Endometrial microvascular endothelial cells (primary cell): ENCODE measurements around the gene CHST11. TPM values are rescaled to one million over a fixed set of nuclear protein-coding genes. Genes with fewer than 3 reads are reported as not detected.

ENCODE experiments used
- in situ Hi-C: cut with HindIII; loops from 2 replicates; pipeline ENCODE4 v1.10.0; 2017; ENCODE audit warnings: low sequenced_read_pairs, low pct_unique_long_range_greater_than_20kb; ENCODE audit errors: inconsistent ontology term
- total RNA-seq: library from RNA; depleted of rRNA; stranded (reverse); fragments of >200 nt; gene quantifications from one replicate; pipeline ENCODE4 v1.2.3, GENCODE V29; 2015; ENCODE audit errors: inconsistent ontology term

Gene CHST11
- total RNA-seq, 1 donor from 2014 or later = 4.2 TPM

DNA sequence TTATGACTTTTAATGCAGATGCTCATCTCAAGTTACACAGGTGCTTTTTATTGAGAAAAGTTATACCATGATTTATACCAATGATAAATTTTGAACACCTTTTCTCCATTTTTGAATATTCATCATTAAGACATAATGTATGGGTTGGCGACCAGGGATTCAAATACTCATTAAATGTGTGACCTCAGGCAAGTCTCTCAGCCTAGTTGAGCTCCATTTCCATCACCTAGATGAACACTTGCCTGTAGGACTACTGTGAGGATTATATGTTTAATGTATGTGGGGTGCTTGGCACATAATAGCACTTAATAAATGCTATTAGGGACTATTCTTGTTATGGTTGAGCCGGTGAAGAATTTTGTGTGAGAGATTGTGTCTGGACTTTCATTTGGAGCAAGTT lies 228.6 kb downstream of the CHST11 start:
- in situ Hi-C loops = no loop called here

DNA sequence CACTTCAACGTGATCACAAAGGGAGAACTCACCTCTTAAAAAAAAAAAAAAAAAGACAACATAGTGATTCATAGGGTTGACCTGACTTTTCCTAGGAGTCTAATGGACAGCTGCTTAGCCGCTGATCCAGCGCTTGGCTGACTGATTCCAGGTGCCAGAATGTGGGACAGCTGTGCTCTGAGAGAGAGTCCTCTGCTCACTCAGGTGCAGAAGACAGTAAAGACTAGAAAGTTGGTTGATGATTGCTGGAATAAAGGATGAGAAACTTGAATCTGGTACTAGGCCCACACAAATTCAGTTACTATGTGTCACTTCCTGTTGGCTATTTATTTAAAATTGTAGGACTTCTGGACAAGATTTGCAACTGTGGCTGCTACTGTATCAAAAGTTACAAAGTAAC lies 229.4 kb downstream of the CHST11 start:
- in situ Hi-C loops = no loop called here

DNA sequence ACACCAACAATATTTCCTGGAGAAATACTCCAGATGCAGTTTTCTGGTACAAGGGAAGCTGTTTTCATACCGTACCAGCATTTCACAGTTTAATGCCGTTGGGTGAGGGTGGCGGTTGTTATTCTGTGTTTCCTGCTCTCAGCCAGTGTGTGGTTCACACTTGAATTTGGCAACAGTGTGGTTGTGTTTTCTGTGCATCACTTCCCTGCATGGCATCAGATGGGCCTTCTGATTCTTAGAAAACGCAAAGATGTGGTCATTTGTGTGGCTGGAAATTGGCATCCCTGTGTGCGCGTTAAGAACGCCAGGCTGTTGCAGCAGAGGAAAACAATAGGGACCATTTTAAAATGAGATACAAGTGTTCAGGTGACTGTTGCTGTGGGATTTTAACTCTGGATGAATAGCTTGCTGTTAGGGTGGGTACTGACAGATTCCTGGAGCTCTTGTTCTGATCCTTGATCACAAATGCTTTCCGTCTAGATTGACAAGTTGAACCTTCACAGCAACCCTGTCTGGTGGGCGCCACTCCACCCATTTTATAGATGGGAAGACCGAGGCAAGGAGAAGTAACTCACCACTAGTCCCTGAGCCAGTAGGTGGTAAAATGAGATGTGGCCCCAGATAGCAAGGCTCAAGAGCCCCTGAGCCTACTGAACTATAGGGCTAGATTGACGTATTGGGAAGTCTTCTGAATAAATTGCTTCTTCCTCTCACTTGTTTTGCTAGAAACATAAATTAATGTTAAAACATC lies 231.2 kb downstream of the CHST11 start:
- in situ Hi-C loops = no loop called here

DNA sequence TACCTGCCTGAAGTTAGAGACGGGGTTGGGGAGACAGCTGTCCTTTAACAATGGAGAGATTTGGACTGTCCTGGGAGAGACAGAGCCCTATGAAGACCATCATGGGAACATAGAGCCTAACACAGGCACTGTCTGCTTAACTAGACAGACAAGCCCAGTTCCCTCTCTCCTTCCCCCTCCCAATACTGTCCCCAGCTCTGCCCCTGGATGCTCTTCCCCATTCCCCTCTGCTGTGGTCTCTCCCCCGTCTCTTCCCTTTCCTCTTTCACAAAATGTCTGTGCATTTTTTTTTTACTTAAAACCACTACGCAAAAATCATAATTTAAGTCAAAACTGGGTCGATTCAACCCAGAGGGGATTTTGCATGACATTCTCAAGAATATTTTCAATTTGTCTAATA lies 232.9 kb downstream of the CHST11 start:
- in situ Hi-C loops = no loop called here

DNA sequence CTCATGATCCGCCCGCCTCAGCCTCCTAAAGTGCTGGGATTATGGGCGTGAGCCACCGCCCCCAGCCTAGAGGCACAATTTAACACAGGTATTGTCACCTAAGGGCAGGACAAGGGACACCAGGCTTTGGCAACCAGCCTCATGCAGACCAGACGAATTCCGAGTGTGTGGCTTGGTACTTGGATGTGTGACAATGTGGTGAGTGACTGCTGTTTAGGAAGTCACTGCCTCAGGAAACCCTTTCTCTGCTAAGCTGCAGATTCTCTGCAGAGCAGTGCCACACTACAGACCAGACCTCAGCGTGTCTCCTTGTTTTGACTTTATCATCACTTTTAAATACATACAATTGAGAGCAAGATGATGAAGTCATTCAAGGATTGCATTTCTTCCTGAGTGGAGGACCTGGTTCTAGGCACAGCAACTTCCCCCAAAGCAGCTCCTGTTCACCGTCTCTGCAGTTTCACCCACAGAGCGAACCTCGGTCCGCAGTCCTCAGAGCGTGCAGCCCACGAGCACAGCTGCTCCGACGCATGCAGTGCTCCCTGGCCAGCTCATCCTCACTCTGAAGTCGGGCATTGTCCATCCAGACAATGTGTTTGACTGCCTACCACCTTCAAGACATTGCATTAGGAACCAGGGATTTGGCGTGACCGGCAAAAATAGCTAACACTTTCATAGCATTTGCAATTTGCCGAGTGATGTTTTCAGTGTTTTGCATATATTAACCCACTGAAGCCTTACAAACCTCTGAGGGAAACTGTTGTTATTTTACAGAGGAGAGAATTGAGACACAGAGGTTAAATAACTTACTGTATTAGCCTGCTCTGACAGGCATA lies 235.2 kb downstream of the CHST11 start:
- in situ Hi-C loops = no loop called here

DNA sequence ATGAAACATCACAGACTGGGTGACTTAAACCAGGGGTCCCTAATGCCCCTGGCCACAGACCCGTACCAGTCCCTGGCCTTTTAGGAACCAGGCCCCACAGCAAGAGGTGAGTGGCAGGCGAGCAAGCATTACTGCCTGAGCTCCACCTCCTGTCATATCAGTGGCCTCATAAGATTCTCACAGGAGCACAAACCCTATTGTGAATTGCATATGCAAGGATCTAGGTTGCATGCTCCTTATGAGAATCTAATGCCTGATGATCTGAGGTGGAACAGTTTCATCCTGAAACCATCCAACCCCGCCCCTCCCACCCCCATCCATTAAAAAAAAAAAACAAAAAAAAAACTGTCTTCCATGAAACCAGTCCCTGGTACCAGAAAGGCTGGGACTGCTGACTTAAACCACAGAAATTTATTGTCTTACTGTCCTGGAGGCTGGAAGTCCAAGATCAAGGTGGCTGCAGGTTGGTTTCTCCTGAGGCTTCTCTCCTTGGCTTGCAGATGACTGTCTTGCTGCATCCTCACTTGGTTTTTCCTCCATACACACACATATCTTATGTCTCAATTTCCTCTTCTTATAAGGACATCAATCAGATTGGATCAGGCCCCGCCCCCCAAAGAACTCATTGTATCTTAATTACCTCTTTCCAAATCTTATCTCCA lies 235.9 kb downstream of the CHST11 start:
- in situ Hi-C loops = no loop called here

DNA sequence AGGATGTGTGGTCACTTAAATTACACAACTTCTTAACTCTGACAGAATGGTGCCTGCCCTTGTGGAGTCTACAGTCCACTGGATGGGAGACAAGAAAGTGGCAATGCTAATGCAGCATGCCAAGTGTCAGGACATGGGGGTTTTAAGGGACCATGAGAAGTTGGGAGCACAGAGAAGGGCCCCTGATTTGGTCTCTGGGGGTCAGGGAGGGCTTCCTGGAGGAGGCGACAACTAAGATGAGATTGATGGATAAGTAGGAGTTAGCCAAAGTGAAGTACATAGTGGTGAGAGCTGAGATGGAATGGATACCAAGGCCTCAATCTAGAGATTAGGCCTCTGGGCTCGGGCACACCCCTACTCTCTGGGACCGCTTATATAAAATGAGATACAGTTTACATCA lies 236.7 kb downstream of the CHST11 start:
- in situ Hi-C loops = no loop called here

DNA sequence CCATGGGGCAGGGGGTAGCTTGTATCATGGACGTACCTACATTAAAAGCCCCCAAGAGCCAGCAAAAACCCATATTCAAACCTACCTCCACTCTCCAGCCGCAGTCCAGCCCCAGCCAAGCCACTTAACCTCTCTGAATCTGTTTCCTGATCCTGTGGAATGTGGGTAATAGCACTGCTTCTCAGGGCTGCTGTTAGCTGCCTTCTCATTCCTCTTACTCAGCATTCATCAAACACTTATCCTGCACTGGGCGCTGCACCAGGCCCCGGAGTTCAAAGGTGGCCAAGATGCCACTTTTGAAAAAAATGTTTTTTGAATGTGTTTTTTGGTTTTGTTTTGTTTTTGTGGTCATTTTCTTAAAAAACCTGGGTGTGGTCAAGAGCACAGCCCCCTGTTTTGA lies 237.4 kb downstream of the CHST11 start:
- in situ Hi-C loops = no loop called here

DNA sequence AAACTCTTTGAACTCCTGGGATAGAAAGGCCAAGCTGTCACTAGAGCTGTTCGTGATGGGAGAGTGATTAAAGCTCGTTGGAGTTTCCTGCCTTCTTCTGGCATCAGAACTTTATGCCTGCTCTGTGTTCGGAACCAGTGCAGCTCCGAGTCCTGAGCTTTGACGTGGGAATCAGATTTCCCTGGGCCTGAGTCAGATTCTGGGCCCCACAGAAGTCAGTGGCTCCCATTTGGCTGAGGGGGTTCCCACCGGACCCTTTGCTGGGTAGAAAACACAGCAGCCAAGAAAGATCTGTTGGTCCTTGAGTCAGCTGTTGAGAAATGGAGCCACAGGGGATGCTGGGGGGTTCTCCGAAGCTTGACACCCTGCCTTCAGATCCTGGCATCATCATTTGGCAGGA lies 238.0 kb downstream of the CHST11 start:
- in situ Hi-C loops = no loop called here

DNA sequence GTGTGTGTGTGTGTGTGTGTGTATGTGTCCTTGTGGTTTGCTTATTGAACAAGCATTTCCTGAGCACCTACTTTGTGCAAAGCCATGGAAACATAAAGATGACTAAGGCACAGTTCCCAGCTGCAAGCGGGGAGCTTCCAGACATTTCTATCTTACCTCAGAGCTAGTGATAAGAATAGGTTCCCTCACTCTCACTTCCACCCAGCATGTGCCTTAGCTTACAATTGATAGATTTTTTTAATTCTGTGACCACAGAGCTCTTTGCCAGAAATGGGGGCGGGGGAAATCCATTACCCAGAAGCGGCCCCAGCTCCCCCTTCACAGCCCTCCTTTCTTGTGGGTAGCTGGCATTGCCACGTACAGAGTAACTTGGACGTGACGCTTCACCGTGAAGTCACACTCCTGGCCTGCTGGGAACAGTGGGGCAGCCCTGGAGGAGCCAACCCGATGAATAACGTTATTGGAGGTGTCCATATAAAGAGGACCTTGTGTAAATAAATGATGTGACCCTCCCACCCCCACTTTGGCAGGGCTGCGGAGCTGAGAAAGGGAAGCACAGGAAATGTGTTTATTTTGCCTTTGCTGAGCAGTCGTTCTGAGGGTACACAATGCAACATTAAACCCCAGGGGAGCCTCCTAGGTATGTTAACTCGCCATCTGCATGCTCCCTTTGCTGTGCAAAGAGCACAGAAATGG lies 238.9 kb downstream of the CHST11 start:
- in situ Hi-C loops = no loop called here

DNA sequence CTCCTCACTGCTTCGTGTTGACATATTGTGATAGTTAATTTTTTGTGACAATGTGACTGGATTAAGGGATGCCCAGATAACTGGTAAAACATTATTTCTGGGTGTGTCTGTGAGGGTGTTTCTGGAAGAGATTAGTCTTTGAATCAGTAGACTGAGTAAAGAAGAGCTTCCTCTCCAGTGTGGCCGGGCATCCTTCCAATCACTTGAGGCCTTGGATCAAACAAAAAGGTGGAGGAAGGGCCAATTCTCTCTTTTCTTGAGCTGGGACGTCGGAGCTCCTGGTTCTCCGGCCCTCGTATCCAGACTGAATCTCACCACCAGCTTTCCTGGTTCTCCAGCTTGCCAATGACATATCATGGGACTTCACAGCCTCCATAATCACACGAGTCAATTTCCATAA lies 240.4 kb downstream of the CHST11 start:
- in situ Hi-C loops = no loop called here

DNA sequence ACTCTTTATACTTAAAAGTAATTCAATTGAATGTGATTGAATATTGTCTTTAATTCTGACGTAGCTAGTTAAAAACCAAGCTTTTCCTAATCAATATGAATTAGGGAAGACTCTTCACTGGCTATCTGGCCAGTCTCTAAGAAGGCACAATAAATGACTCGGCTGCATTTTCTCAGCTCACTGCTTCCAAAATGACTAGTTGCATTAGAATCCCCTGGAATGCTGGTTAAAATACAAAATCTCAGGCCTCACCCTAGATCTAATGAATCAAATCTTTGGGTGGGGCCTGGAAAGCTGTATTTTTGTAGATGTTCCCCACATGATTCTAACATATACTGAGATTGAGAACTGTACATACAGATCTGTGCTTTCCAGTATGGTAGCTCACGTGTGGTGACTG lies 242.1 kb downstream of the CHST11 start:
- in situ Hi-C loops = no loop called here

DNA sequence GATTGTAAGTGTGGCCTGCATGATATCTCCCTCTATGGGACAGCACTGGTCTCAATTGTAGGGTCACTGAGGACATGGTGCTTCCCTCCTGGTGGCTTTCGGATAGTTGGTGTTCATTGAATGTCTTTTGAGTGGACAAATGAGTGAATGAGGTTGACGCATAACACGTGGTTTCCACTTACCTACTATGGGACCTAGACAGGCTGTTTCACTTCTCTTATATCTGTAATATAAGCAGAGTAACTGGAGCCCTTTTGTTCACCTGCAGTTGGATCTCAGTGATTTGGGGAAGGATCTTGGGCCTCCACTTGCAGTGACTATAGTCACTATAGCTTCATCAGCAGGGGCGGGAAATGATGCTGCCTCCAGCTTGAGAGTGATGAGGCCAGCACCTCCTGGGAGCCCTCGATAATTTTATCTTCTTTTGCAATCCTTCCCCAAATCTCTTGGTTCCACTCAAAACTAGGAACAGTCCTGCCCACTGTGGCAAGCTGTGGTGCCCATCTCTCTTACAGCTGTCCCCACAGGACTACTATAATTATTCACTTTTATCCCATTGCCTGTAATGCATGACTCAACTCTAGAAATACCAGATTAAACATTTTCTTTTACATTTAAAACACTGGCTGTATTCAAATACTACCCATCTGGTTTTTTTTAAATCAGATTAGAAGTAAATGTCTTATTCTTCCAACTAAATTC lies 242.9 kb downstream of the CHST11 start:
- in situ Hi-C loops = no loop called here

DNA sequence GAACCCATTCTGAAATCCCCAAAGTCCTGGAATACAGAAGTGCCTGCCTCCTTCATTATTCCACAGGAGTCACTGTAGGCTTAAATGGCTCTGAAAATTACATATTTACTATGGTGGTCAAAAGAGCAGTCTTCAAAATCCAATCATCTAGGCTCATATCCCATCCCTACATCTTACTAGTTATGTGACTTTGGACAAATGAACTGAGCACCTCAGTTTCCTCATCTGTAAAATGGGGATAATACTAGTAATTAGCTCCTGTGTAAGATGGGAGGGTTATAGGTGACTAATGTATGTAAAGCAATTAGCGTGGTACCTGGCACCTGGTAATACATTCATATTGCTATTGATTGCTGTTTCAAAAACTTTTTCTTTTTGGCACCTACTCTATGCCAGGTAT lies 243.6 kb downstream of the CHST11 start:
- in situ Hi-C loops = no loop called here

DNA sequence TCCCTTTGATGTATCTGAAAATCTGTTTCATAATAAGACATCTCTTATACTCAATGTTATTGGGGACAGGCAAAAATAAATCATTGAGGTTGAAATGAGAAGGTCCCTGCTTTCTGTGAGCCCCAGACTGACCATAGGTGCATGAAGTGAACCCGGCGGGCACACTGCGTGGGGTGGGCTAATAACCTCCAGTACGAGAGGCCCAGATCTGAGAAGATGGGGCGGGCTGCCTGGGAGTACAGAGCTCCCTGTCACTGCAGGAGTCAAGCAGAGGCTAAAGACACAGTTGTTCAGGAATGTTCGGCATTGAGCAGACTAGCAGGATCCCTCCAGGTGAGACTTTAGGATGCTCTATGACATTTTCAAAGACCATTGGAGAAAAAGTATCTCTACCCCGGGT lies 244.6 kb downstream of the CHST11 start:
- in situ Hi-C loops = no loop called here

DNA sequence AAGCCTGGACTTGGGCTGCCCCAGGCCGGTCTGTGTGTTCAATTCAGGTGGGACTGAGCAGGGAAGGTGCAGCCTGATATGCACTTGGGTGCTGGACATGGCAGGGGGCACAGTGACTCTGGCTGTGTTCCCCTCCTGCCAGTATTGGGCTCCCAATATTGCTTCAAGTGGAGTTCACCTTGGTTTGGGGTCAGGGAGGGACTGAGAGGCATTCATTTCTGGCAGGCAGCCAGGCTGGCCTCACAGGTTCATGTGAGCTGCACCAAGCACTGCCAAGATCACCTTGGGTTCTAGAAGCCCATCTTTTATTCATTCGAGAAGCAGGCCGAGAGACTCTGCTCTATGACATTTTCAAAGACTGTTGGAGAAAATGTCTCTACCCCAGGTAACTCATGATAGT lies 245.0 kb downstream of the CHST11 start:
- in situ Hi-C loops = no loop called here

DNA sequence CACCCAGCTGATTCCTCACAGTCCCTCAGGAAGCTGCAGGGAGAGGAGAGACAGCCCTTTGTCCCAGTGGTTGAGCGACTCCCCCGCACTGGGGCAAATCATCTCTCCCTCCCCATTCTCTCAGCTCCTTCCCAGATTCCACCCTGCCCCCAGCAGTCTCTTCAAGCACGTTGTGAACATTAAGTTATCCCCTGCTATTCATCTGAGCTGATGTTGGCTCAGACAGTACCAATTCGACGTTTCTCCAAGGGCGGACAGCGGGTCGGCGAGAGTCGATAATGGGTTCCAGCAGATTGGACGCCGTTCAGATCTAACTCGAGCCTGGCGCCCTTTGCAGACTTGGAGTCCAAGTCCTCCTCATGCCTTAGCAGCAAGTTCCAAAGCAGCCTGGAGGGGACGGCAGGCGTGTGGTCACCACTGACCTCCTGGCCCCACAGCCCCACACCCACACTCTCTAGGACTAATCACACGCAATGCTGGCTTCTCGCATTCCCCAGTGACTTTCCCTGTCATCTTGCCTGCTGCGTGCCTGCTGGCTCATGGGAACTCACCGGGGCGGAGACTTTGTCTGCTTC lies 245.9 kb downstream of the CHST11 start:
- in situ Hi-C loops = no loop called here

DNA sequence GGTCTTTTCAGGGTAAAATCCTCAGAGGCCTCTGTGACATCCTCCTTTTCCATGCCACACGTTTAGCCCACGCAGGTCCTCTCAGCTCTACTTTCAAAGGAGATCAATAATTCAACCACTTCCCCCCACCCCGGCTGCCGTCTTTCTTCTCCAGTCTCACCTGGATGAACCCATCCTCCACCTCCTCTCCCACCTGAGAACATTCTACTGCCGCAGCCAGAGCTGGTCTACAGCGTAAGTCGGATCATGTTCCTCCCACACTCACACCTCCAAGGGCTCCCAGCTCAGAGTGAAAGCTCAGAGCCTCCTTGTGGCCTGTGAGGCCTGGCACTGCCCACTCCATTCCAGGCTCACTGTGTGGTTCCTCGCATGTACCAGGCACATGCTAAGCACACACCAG lies 246.6 kb downstream of the CHST11 start:
- in situ Hi-C loops = no loop called here
